ENCODE results near the gene DCUN1D2.

DNA sequence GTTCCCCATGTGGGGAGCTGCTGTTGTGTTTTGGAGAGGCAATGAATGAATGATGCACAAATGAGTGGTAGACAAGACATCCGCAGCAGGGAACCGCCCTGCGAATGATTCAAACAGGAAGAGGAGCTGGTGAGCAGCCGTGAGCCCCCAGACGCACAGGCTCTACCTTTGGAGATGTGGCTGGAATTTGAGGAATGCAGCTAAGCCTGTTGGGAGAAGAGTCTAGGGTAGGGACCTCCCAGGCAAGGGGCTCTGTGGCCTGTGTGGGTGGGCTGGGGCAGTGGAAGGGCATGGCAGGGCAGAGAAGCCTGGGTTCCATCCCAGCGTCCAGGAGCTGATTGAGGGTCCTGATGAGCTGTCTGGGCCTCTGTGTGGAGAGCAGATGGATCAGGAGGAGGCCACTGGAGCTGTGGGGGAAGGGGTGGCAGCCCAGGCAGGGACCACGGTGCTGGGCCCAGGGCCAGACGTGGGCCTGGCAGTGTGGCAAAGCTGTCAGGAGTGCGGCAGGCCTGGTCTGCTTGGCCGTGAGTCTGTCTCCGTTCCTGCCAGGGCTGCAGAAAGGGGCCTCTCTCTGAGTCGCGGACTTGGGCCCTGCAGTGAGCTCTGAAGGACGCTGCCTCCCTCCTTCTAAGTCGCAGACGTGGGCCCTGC, 41.8 kb upstream of the DCUN1D2 start:
- TF ChIP-seq, protein P1, sequence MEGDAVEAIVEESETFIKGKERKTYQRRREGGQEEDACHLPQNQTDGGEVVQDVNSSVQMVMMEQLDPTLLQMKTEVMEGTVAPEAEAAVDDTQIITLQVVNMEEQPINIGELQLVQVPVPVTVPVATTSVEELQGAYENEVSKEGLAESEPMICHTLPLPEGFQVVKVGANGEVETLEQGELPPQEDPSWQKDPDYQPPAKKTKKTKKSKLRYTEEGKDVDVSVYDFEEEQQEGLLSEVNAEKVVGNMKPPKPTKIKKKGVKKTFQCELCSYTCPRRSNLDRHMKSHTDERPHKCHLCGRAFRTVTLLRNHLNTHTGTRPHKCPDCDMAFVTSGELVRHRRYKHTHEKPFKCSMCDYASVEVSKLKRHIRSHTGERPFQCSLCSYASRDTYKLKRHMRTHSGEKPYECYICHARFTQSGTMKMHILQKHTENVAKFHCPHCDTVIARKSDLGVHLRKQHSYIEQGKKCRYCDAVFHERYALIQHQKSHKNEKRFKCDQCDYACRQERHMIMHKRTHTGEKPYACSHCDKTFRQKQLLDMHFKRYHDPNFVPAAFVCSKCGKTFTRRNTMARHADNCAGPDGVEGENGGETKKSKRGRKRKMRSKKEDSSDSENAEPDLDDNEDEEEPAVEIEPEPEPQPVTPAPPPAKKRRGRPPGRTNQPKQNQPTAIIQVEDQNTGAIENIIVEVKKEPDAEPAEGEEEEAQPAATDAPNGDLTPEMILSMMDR (IDR thresholded peaks at IDR 0.05) = no peak
- no peak for TF ChIP-seq POLR2A (IDR thresholded peaks at IDR 0.05)
